Stimulated activated CD8-positive, alpha-beta memory T cell treated with anti-CD3 and anti-CD28 coated beads, Interleukin-12 subunit alpha, Interleukin-12 subunit beta, amount 100 ng/mL, for 24 hours (primary cell): ENCODE data around the gene CDH4.

ENCODE experiments used
- DNase-seq: peaks from one replicate; pipeline ENCODE4 v3.0.0-alpha.2; 2020; ENCODE audit errors: extremely low read depth

Gene CDH4

DNA sequence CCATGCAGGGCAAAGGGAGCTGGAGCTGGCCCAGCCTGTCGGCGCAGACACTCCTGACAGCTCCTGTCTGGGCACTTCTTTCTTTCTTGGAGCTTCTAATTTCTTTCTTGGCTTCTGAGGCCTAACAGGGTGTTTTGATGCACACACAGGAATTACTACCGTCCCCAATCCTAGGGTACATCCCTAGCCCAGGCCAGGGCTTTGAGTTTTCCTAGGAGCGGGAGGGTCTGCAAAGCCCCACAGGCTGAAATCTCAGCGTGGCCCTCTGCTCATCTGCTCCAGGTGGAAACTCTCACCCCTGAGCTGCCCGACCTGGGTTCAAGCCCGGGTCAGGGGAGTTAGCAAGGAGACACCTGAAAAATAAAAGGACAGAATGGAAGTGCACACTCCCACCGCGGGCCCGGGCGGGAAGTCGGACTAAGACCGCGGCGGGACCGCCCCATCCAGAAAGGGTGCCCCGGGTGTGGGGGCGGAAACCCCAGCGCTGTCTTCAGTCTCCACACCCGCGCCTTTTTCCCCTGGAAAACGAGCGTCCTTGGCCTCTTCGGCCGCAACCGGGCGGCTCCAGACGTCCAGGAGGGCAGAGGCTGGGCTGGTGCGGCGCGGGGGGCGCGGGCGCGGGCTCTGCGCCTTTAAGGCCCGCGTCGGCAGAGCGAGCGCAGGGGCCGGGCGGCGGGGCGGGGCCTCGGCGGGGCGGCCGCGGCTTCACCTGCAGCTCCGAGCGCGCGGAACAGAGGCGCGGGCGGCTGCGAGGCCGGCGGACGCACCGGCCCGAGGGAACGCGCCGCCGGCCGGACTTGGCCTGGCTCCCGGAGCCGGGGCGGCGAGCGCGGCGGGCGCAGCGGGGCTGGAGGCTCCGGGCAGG lies at the start of gene CDH4:
Gene CDH4 (plus strand): TSS at position 733 of the 865 bp plus-strand sequence.
- no peak for DNase-seq

- no peak for DNase-seq
These were observed 48.7 kb upstream of the CDH4 start for GRCh38 chr20:61203320-61203719.

DNA sequence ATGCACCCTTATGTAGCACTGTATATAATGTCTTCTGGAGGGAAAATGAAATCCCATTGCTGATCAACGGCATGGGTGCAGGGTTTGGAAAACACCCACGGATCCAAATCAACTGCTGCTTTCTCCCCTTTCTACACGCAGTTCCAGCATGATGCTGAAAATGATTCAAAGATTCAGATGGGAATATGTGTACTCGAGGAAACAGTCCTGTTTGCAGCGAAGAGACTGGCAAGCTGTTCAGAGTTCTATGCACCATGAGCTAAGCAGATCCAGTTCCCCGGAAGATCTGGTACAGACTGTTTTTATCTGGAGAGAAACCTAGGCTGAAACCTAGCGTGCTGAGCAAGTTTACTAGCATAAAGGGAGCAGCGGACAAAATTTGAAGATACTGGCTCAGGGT lies 47.9 kb upstream of the CDH4 start:
- DNase-seq: no peak

- no peak for DNase-seq
These were observed 46.3 kb upstream of the CDH4 start for GRCh38 chr20:61205769-61206168.

- DNase-seq: no peak
These were observed 41.2 kb upstream of the CDH4 start for GRCh38 chr20:61210862-61211261.

DNA sequence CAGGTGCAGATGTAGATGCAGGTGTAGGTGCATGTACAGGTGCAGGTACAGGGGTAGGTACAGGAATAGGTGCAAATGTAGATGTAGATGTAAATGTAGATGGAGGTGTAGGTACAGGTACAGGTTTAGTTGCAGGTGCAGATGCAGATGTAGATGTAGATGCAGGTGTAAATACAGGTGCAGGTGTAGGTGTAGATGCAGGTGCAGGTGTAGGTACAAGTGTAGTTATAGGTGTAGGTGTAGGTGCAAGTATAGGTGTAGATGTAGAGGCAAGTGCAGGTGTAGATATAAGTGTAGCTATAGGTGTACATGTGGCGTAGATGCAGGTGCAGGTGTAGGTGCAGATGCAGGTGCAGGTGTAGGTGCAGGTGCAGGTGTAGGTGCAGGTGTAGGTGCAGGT lies 34.2 kb upstream of the CDH4 start:
- no peak for DNase-seq

GRCh38 chr20:61219021-61219431 lies 33.0 kb upstream of the CDH4 start:
- no peak for DNase-seq

DNA sequence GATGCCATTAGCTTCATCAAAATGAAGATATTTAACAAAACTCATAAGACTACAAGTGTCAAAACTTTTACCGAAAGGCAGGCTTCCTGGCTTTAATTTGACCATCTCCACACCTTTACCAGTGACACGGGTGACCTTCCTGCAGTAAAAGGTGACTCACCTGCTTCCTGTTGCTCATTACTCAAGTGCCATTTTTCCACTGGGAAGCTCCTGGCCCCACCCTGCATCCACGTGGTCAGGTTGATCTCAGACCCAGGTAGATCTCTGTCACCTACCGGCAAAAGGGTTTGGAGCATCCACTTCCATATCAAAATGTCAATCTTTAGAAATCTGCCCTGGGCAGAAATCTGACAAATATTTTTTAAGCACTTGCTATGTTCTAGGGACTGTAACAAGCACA lies 31.9 kb upstream of the CDH4 start:
- no peak for DNase-seq

GRCh38 chr20:61220626-61221325 lies 31.3 kb upstream of the CDH4 start:
- no peak for DNase-seq

DNA sequence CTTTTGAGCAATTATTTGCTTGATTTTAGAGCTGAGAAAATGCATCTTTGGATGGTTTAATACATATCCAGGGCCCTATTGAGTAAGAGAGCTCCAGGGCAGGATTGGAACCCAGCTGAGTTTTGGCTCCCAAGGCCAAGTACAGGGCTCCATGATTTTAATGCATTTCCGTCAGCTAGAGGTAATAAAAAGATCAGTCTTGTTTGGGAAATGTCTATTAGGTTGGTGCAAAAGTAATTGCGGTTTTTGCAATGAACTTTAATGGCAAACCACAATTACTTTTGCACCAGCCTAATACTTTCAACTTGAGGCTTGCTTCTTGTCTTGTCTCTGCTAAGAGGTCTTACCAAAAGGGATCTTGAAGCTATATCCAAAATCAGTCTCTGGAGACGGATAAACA lies 29.4 kb upstream of the CDH4 start:
- DNase-seq: no peak

GRCh38 chr20:61223121-61223520 lies 28.9 kb upstream of the CDH4 start:
- no peak for DNase-seq

DNA sequence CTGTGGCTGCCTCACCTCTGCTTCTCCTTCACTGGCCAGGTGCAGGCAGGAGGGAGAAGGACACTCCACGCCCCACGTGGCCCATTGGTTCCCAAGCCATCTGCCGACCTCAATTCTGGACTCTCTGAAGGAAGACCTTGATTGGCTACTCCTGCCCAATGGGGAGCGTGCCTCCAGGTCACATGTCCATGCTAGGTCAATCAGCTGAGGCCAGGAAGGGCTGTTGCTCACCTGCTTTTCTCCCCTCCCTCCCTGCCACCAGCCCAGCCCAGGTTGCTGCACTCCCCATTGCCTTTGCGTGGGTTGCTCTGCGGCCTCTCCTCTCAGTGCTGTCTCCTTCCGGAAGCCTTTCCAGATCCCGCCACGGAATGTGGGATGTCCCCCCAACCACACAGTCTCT lies 21.9 kb upstream of the CDH4 start:
- DNase-seq: no peak

GRCh38 chr20:61233590-61233989 lies 18.5 kb upstream of the CDH4 start:
- no peak for DNase-seq

GRCh38 chr20:61234224-61234890 lies 17.7 kb upstream of the CDH4 start:
- no peak for DNase-seq

GRCh38 chr20:61236713-61237112 lies 15.3 kb upstream of the CDH4 start:
- no peak for DNase-seq

DNA sequence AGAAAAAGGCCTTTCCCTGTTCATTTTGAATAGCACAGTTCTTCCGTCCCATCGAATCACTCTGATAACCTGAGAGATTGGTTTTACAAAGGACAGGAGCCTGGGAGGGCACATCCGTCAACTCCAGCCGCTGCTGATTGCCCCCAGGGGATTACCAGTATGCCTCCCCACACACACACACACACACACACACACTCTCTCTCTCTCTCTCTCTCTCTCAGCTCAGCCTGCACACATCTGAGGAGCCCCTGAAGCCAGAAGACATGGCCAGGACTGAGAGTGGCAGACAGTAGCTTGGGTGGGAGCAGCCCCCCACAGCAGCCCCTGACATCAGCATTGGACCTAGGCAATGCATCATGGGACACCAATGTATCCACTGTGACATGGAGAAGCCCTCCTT lies 13.2 kb upstream of the CDH4 start:
- no peak for DNase-seq

- no peak for DNase-seq
These were observed 11.2 kb upstream of the CDH4 start for GRCh38 chr20:61240814-61241213.

- no peak for DNase-seq
These were observed 7.8 kb upstream of the CDH4 start for GRCh38 chr20:61244213-61244612.

- DNase-seq: no peak
These were observed 5.8 kb upstream of the CDH4 start for GRCh38 chr20:61246269-61246668.

DNA sequence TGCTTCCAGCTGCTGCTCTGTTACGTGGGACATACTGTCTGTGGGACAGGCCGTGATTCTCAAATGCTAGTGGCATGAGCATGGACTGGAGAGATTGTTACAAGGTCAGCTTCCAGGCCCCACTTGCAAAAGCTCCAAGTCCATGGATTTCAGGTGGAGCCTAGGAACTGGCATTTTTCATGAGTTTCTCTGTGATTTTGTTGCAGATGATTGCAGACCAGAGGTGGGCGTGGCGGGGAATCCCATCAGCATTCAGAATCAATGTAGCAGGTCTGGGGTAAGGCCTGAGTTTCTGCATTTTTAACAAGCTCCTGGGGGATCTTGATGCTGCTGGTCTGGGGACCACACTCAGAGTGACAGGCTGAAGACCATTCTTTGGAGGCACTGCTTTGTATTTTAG lies 2.4 kb upstream of the CDH4 start:
- no peak for DNase-seq

DNA sequence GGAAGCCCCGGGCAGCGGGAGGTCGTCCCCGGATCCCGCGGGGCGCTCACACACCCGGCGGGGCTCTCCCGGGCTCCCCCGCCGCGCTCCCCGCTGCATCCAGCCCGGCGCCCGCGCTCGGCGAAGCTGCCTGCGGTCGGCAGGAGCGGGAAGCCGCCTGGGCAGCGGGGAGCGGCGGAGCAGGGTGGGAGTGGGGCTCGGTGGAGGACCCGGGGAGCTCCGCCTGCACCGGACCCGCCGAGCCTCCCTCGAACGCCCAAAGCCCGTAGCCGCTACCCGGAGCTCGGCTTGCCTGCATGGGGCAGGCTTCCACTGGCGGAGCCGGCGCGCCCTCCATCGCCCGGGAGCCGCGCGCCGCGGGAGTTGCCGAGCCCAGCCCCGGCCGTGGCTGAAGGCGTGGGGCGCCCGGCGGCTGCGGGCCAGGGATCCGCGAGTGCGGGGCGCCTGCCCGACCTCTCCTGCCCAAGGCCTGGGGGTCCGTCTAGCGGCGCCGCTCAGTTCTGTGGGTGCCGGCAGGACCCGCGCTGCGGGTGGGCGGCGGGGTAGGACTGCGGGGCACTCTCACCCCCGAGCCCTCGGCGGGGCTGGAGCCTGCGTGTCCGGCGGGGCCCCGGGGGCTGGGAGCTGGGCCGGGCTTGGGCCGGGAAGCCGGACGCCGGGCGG lies 671 bp downstream of the CDH4 start:
- no peak for DNase-seq

GRCh38 chr20:61253264-61253639 lies 1.2 kb downstream of the CDH4 start:
- DNase-seq: no peak
